ENCODE results near the gene ABCA4.

GRCh38 chr1:94104127-94104684 is 16.7 kb downstream of the ABCA4 start:
- no peak for TF ChIP-seq CTCF (IDR thresholded peaks at IDR 0.05)
- TF ChIP-seq POLR2AphosphoS5 (IDR thresholded peaks at IDR 0.05; ENCODE audit: insufficient read depth in 1 of 2, low read depth in 1 of 2): no peak
- no peak for TF ChIP-seq POLR2A (IDR thresholded peaks at IDR 0.05)
